ENCODE measurements around the gene CFHR1.
"Not testable (repeated sequence)": the region's sequence is repeated elsewhere in the genome, so short reads cannot be mapped to it uniquely, and the experiment has no call there.

The CFHR1 gene

DNA sequence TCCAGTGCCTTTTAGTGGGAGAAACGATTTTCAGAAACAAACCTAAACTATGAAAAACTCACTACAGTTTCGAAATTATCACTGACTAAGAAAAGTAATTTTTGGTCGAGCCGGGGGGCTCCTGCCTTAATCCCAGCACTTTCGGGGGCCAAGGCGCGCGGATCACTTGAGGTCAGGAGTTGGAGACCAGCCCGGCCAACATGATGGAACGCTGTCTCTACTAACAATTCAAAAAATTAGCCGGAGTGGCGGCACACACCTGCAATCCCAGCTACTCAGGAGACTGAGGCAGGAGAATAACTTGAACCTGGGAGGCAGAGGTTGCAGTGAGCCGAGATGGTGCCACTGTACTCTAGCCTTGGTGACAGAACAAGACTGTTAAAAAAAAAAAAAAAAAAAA lies 41.9 kb upstream of the CFHR1 start:
- Histone ChIP-seq H2AFZ (ENCODE audit: low read depth) (no peak overlapping the region), H3K9ac (no peak overlapping the region), H3K27ac (no peak overlapping the region), H3K4me1 (ENCODE audit: low read depth, poor library complexity, severe bottlenecking) (peaks cover 34% of the 10 kb centered on the region), H3K4me2 (no peak overlapping the region), H4K20me1 (ENCODE audit: insufficient read depth) (no peaks in the 10 kb centered on the region), H3K4me3 (IDR thresholded peaks at IDR 0.05; ENCODE audit: insufficient read depth, low read depth, low read length) (no peak overlapping the region), H3K79me2 (ENCODE audit: insufficient read depth, low read depth) (no peaks in the 10 kb centered on the region), H3K36me3 (ENCODE audit: insufficient read depth) (no peaks in the 10 kb centered on the region), H3K27me3 (ENCODE audit: insufficient read depth, low read depth) (no peaks in the 10 kb centered on the region)
- TF ChIP-seq, protein P1, sequence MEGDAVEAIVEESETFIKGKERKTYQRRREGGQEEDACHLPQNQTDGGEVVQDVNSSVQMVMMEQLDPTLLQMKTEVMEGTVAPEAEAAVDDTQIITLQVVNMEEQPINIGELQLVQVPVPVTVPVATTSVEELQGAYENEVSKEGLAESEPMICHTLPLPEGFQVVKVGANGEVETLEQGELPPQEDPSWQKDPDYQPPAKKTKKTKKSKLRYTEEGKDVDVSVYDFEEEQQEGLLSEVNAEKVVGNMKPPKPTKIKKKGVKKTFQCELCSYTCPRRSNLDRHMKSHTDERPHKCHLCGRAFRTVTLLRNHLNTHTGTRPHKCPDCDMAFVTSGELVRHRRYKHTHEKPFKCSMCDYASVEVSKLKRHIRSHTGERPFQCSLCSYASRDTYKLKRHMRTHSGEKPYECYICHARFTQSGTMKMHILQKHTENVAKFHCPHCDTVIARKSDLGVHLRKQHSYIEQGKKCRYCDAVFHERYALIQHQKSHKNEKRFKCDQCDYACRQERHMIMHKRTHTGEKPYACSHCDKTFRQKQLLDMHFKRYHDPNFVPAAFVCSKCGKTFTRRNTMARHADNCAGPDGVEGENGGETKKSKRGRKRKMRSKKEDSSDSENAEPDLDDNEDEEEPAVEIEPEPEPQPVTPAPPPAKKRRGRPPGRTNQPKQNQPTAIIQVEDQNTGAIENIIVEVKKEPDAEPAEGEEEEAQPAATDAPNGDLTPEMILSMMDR (conservative IDR thresholded peaks at IDR 0.05; ENCODE audit: low read depth, low read length) = no peak

DNA sequence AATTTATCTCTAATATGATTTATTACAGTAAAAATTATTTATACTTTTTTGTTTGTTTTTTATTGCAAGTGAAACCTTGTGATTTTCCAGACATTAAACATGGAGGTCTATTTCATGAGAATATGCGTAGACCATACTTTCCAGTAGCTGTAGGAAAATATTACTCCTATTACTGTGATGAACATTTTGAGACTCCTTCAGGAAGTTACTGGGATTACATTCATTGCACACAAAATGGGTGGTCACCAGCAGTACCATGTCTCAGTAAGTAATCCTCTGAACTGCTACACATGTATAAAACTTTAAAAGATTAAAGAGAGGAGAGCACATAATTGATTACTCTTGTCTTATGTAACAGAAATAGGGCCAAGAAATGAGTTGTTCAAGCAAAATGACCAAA lies 40.4 kb upstream of the CFHR1 start:
- H3K27me3 ChIP-seq (ENCODE audit: insufficient read depth, low read depth) = no peaks in the 10 kb centered on the region
- H3K4me3 ChIP-seq (IDR thresholded peaks at IDR 0.05; ENCODE audit: insufficient read depth, low read depth, low read length) = no peak overlapping the region
- TF ChIP-seq, protein P1 (conservative IDR thresholded peaks at IDR 0.05; ENCODE audit: low read depth, low read length) = peak; percentile 42; the same call in 1 of the 2 replicates
- peaks cover 19% of the 10 kb centered on the region for H3K4me1 ChIP-seq (ENCODE audit: low read depth, poor library complexity, severe bottlenecking)
- no peaks in the 10 kb centered on the region for H3K79me2 ChIP-seq (ENCODE audit: insufficient read depth, low read depth)
- no peak overlapping the region for H3K27ac ChIP-seq
- H3K36me3 ChIP-seq (ENCODE audit: insufficient read depth) = no peaks in the 10 kb centered on the region
- H3K4me2 ChIP-seq = no peak overlapping the region
- H3K9ac ChIP-seq = no peak overlapping the region
- H4K20me1 ChIP-seq (ENCODE audit: insufficient read depth) = no peaks in the 10 kb centered on the region
- H2AFZ ChIP-seq (ENCODE audit: low read depth) = no peak overlapping the region

DNA sequence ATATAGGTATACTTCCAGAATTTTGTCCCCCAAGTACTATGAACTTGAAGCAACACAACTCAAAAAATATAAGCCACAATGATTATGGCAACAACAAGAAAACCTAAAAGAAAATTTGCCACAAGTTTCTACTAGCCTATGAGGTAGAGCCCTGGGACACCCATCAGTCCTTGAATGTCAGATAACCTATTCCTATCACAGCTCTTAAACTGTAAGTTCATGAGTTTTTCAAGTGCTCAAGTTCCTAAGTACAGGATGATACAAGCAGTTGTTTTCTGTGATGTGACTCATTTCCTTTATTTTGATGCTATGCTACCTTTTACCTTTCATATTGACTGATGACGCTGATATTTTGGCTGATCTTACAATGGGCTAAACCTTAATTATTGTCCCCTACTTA lies 28.3 kb upstream of the CFHR1 start:
- not testable (repeated sequence) for H3K9ac ChIP-seq; H3K36me3 ChIP-seq (ENCODE audit: insufficient read depth); H3K4me2 ChIP-seq; H4K20me1 ChIP-seq (ENCODE audit: insufficient read depth); H2AFZ ChIP-seq (ENCODE audit: low read depth); H3K27me3 ChIP-seq (ENCODE audit: insufficient read depth, low read depth); H3K27ac ChIP-seq; H3K4me3 ChIP-seq (IDR thresholded peaks at IDR 0.05; ENCODE audit: insufficient read depth, low read depth, low read length); H3K79me2 ChIP-seq (ENCODE audit: insufficient read depth, low read depth)
- H3K4me1 ChIP-seq (ENCODE audit: low read depth, poor library complexity, severe bottlenecking) = peaks cover 44% of the 10 kb centered on the region

DNA sequence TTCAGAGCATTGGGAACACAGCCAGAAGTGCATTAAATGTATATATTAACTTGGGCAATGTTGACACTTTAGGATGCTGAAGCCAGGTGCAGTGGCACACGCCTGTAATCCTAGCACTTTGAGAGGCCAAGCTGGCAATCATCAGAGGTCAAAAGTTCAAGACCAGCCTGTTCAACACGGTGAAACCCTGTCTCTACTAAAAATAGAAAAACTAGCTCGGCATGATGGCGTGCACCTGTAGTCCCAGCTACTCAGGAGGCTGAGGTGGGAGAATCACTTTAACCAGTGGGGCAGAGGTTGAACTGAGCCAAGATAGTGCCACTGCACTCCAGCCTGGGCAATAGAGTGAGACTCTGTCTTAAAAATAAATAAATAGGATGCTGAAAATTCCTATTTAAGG lies 25.4 kb upstream of the CFHR1 start:
- Histone ChIP-seq H3K4me2 (peak overlapping the region; percentile 62), H3K27ac (peak overlapping the region; percentile 41), H3K4me1 (ENCODE audit: low read depth, poor library complexity, severe bottlenecking) (peaks cover 58% of the 10 kb centered on the region)
- not testable (repeated sequence) for H3K9ac ChIP-seq; H3K79me2 ChIP-seq (ENCODE audit: insufficient read depth, low read depth); H4K20me1 ChIP-seq (ENCODE audit: insufficient read depth); H3K27me3 ChIP-seq (ENCODE audit: insufficient read depth, low read depth); H3K36me3 ChIP-seq (ENCODE audit: insufficient read depth); H2AFZ ChIP-seq (ENCODE audit: low read depth); H3K4me3 ChIP-seq (IDR thresholded peaks at IDR 0.05; ENCODE audit: insufficient read depth, low read depth, low read length)

DNA sequence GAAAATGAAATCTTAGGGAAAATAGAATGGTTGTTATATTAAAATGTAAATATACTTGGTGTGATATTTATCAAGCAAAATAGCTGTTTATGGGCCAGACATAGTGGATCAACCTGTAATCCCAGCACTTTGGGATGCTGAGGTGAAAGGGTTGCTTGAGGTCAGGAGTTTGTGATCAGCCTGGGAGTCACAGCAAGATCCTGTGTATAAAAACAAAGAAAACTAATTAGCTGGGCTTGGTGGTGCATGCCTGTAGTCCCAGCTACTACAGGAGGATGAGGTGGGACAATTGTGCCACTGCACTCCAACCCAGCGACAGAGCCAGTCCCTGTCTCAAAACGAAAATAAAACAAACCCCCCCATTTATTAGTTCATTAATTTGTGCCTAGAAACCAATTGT lies 21.6 kb upstream of the CFHR1 start:
- Histone ChIP-seq H3K27me3 (ENCODE audit: insufficient read depth, low read depth) (no peaks in the 10 kb centered on the region), H3K27ac (no peak overlapping the region), H3K4me2 (no peak overlapping the region), H3K36me3 (ENCODE audit: insufficient read depth) (no peaks in the 10 kb centered on the region), H3K9ac (no peak overlapping the region), H3K79me2 (ENCODE audit: insufficient read depth, low read depth) (no peaks in the 10 kb centered on the region), H4K20me1 (ENCODE audit: insufficient read depth) (no peaks in the 10 kb centered on the region), H3K4me3 (IDR thresholded peaks at IDR 0.05; ENCODE audit: insufficient read depth, low read depth, low read length) (no peak overlapping the region), H2AFZ (ENCODE audit: low read depth) (no peak overlapping the region), H3K4me1 (ENCODE audit: low read depth, poor library complexity, severe bottlenecking) (peaks cover 42% of the 10 kb centered on the region)
- TF ChIP-seq, protein P1 (conservative IDR thresholded peaks at IDR 0.05; ENCODE audit: low read depth, low read length) = no peak

DNA sequence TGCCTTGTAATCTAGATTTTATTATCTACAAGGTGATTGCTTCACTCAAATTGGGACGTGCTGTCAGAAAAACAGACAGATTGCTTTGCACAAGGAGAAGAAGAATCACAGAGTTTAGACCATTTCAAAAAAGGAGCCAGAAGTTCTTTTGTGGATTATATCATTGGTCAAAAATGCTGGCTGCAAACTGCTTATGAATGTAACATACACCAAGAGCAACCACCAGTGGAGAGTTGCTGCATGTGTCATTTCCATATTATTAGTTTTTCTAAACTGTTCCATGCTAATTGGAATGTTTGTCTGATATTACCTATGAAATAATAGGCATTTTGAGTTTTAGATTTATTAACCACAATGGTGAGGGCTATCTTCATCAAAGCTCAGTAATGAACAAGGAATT lies 17.6 kb upstream of the CFHR1 start:
- not testable (repeated sequence) for H3K9ac ChIP-seq

More for the DNA sequence above, 17.6 kb upstream of the CFHR1 start:
- not testable (repeated sequence) for H3K4me3 ChIP-seq (IDR thresholded peaks at IDR 0.05; ENCODE audit: insufficient read depth, low read depth, low read length); H2AFZ ChIP-seq (ENCODE audit: low read depth); H4K20me1 ChIP-seq (ENCODE audit: insufficient read depth); H3K27me3 ChIP-seq (ENCODE audit: insufficient read depth, low read depth); H3K4me2 ChIP-seq; H3K79me2 ChIP-seq (ENCODE audit: insufficient read depth, low read depth); H3K36me3 ChIP-seq (ENCODE audit: insufficient read depth); H3K27ac ChIP-seq
- peaks cover 10% of the 10 kb centered on the region for H3K4me1 ChIP-seq (ENCODE audit: low read depth, poor library complexity, severe bottlenecking)
